Measurements from ENCODE around the gene ZNF700. TPM values are rescaled to one million over a fixed set of nuclear protein-coding genes. Genes with fewer than 3 reads are reported as not detected.
A peak's percentile ranks its signal among the peaks of the same experiment; 100 is the strongest.
"Not testable (repeated sequence)": the region's sequence is repeated elsewhere in the genome, so short reads cannot be mapped to it uniquely, and the experiment has no call there.

Gene ZNF700
- total and polyA plus RNA-seq, 8 donors, result 3.5 to 25.3 (median 14.6) TPM

GRCh38 chr19:11921852-11922495 lies 2.9 kb upstream of the ZNF700 start:
- no peak for TF ChIP-seq POLR2A (IDR thresholded peaks at IDR 0.05)
- TF ChIP-seq POLR2AphosphoS5 (IDR thresholded peaks at IDR 0.05), result peak; percentile 11 to 22 (median 21)
- TF ChIP-seq EP300 (IDR thresholded peaks at IDR 0.05), result no peak
- no peaks in the 10 kb centered on the region for H3K36me3 ChIP-seq
- no peaks in the 10 kb centered on the region for H3K27me3 ChIP-seq
- peaks cover 0 to 4% (median 0%) of the 10 kb centered on the region in 4 donors for H3K9me3 ChIP-seq
- intact Hi-C loops (cut with DNase I; ENCODE audit: low total_unique reads), result loop anchor here (10.0 kb wide), 1 partner anchor 63 kb away; no protein-coding TSS in a partner anchor
- H3K4me3 ChIP-seq, result no peak overlapping the region
- WGBS, 5 donors, result 16 to 30% (median 21%) methylated on average over 6 of the region's 6 CpGs
- peak; percentile 30 to 62 for DNase-seq
- peaks cover 13 to 51% (median 34%) of the 10 kb centered on the region in 4 donors for H3K4me1 ChIP-seq
- H3K27ac ChIP-seq, result no peak overlapping the region

GRCh38 chr19:11925651-11926187 lies 812 bp downstream of the ZNF700 start:
- H3K9me3 ChIP-seq, H3K36me3 ChIP-seq, H3K27me3 ChIP-seq: not testable (repeated sequence)
- H3K4me3 ChIP-seq, result peak overlapping the region; percentile 68 to 94 (median 80)
- H3K4me1 ChIP-seq, result peaks cover 14 to 63% (median 37%) of the 10 kb centered on the region in 4 donors
- peak in 1 of 2 donors; percentile 12 for DNase-seq
- peak overlapping the region; percentile 94 to 99 (median 97) for H3K27ac ChIP-seq
- 3 to 5% (median 5%) methylated on average over 10 of the region's 10 CpGs for WGBS, 5 donors
- intact Hi-C loops (cut with DNase I; ENCODE audit: low total_unique reads), result loop anchor here (10.0 kb wide), 1 partner anchor 59 kb away; no protein-coding TSS in a partner anchor

- no peaks in the 10 kb centered on the region for H3K27me3 ChIP-seq
- H3K27ac ChIP-seq, result no peak overlapping the region
- no peak for TF ChIP-seq POLR2AphosphoS5 (IDR thresholded peaks at IDR 0.05)
- no peak for TF ChIP-seq EP300 (IDR thresholded peaks at IDR 0.05)
- TF ChIP-seq CTCF (IDR thresholded peaks at IDR 0.05), result no peak
- TF ChIP-seq POLR2A (IDR thresholded peaks at IDR 0.05), result no peak
- intact Hi-C loops (cut with DNase I; ENCODE audit: low total_unique reads), result loop anchor here (10.0 kb wide), 1 partner anchor 58 kb away; no protein-coding TSS in a partner anchor
- H3K4me3 ChIP-seq, result no peak overlapping the region
- DNase-seq, result no peak
- peaks cover 0 to 8% (median 4%) of the 10 kb centered on the region in 4 donors for H3K36me3 ChIP-seq
- peaks cover 14 to 53% (median 32%) of the 10 kb centered on the region in 4 donors for H3K4me1 ChIP-seq
- peaks cover 0 to 4% (median 0%) of the 10 kb centered on the region in 4 donors for H3K9me3 ChIP-seq
- 91 to 98% (median 96%) methylated on average over 3 of the region's 3 CpGs for WGBS, 5 donors
These were observed 2.3 kb downstream of the ZNF700 start for GRCh38 chr19:11927227-11927626.

- TF ChIP-seq POLR2A (IDR thresholded peaks at IDR 0.05), result no peak
- TF ChIP-seq POLR2AphosphoS5 (IDR thresholded peaks at IDR 0.05), result no peak
- TF ChIP-seq CTCF (IDR thresholded peaks at IDR 0.05), result no peak
- intact Hi-C loops (cut with DNase I; ENCODE audit: low total_unique reads), result no loop called here
- no peak overlapping the region for H3K4me3 ChIP-seq
- WGBS, 5 donors, result 67 to 88% (median 79%) methylated on average over 3 of the region's 3 CpGs
- no peaks in the 10 kb centered on the region for H3K27me3 ChIP-seq
- peaks cover 0 to 30% (median 13%) of the 10 kb centered on the region in 4 donors for H3K36me3 ChIP-seq
- no peak overlapping the region for H3K27ac ChIP-seq
- H3K9me3 ChIP-seq, result peaks cover 0 to 37% (median 12%) of the 10 kb centered on the region in 4 donors
- peaks cover 5 to 21% (median 12%) of the 10 kb centered on the region in 4 donors for H3K4me1 ChIP-seq
- DNase-seq, result no peak
These were observed 6.1 kb downstream of the ZNF700 start for GRCh38 chr19:11931051-11931450.

- intact Hi-C loops (cut with DNase I; ENCODE audit: low total_unique reads), result no loop called here
- no peaks in the 10 kb centered on the region for H3K27me3 ChIP-seq
- H3K4me1 ChIP-seq, result peaks cover under 1 to 17% (median 8%) of the 10 kb centered on the region in 4 donors
- H3K9me3 ChIP-seq, result peaks cover 0 to 41% (median 14%) of the 10 kb centered on the region in 4 donors
- TF ChIP-seq POLR2A (IDR thresholded peaks at IDR 0.05), result no peak
- no peak for TF ChIP-seq POLR2AphosphoS5 (IDR thresholded peaks at IDR 0.05)
- no peak for TF ChIP-seq CTCF (IDR thresholded peaks at IDR 0.05)
- TF ChIP-seq EP300 (IDR thresholded peaks at IDR 0.05), result no peak
- no peak overlapping the region for H3K27ac ChIP-seq
- 96 to 99% (median 98%) methylated on average over 3 of the region's 3 CpGs for WGBS, 5 donors
- peaks cover 0 to 30% (median 13%) of the 10 kb centered on the region in 4 donors for H3K36me3 ChIP-seq
- DNase-seq, result no peak
- no peak overlapping the region for H3K4me3 ChIP-seq
These were observed 6.6 kb downstream of the ZNF700 start for GRCh38 chr19:11931513-11931912.

- H3K27ac ChIP-seq; H3K4me1 ChIP-seq; H3K27me3 ChIP-seq; H3K4me3 ChIP-seq; intact Hi-C loops (cut with DNase I; ENCODE audit: low total_unique reads); DNase-seq: not testable (repeated sequence)
- peaks cover 7 to 74% (median 41%) of the 10 kb centered on the region in 4 donors for H3K9me3 ChIP-seq
- peaks cover 8 to 59% (median 33%) of the 10 kb centered on the region in 4 donors for H3K36me3 ChIP-seq
- 95 to 99% (median 98%) methylated on average over 3 of the region's 3 CpGs for WGBS, 5 donors
These were observed 10.9 kb downstream of the ZNF700 start for GRCh38 chr19:11935829-11936228.

- H3K4me1 ChIP-seq; H3K4me3 ChIP-seq; H3K27me3 ChIP-seq; H3K27ac ChIP-seq; intact Hi-C loops (cut with DNase I; ENCODE audit: low total_unique reads); DNase-seq: not testable (repeated sequence)
- 96 to 100% (median 97%) methylated on average over 3 of the region's 3 CpGs for WGBS, 5 donors
- Histone ChIP-seq H3K36me3 (peaks cover 21 to 77% (median 53%) of the 10 kb centered on the region in 4 donors), H3K9me3 (peaks cover 32 to 91% (median 66%) of the 10 kb centered on the region in 4 donors)
These were observed 13.5 kb downstream of the ZNF700 start for GRCh38 chr19:11938383-11938782.

- 96 to 99% (median 98%) methylated on average over 24 to 29 of the region's 29 CpGs for WGBS, 5 donors
- DNase-seq; H3K27me3 ChIP-seq; H3K4me1 ChIP-seq; H3K4me3 ChIP-seq; intact Hi-C loops (cut with DNase I; ENCODE audit: low total_unique reads); H3K27ac ChIP-seq: not testable (repeated sequence)
- Histone ChIP-seq H3K36me3 (peaks cover 46 to 85% (median 74%) of the 10 kb centered on the region in 4 donors), H3K9me3 (peaks cover 62 to 93% (median 83%) of the 10 kb centered on the region in 4 donors)
These were observed 16.5 kb downstream of the ZNF700 start for GRCh38 chr19:11941361-11941887.

Data from stomach (tissue), 9 donors.